HG03342 (cell line): ENCODE data around the gene PHAF1.

Experiments
- ATAC-seq: cut with Tn5 transposase; IDR thresholded peaks from one replicate; pipeline ENCODE4 v1.9.1; 2021; ENCODE audit warnings: mild to moderate bottlenecking, moderate library complexity; ENCODE audit not compliant: unreplicated experiment

PHAF1 gene

GRCh38 chr16:67191995-67192681 lies 82.4 kb downstream of the PHAF1 start, which contains the start of gene E2F4:
E2F4 (plus strand) TSS chr16:67192155; CDS start chr16:67192228, 73 bp downstream.
- ATAC-seq = peak; percentile 85

GRCh38 chr16:67192781-67193361 lies 83.1 kb downstream of the PHAF1 start:
- no peak for ATAC-seq

- ATAC-seq = no peak
Measured at GRCh38 chr16:67193536-67193935, 83.8 kb downstream of the PHAF1 start.

GRCh38 chr16:67194260-67194659 lies 84.5 kb downstream of the PHAF1 start:
- no peak for ATAC-seq

- ATAC-seq = no peak
Measured at GRCh38 chr16:67195676-67196075, 85.9 kb downstream of the PHAF1 start.

- ATAC-seq = no peak
Measured at GRCh38 chr16:67196881-67197280, 87.1 kb downstream of the PHAF1 start.

GRCh38 chr16:67197704-67198103 lies 88.0 kb downstream of the PHAF1 start:
- no peak for ATAC-seq
